ENCODE results near the gene TCF12.

TCF12 gene

DNA sequence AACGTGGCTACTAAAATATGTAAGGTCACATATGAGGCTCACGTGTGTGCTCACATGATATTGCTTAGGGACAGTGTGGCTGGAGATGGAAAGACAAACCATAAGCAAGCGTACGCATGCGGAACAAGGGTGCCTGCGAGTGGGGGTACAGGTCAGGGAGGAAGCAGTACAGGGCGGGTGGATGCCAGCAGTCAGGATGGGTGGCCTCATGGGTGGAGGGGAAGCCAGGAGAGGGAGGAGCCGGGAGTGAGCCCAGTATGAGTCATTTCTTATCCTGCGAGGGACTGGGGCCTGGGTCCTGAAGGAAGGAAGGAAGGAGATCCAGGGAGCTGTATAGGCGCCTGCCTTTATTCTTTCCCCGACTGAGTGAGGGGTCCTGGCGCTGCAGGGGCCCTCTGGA lies 415.8 kb downstream of the TCF12 start:
- no peak for ATAC-seq (ENCODE audit: low read depth)
- peaks cover 23% of the 10 kb centered on the region for H3K27me3 Mint-ChIP-seq
- H3K4me3 Mint-ChIP-seq: no peak overlapping the region
- peaks cover 5% of the 10 kb centered on the region for H3K4me1 Mint-ChIP-seq
- no peak for DNase-seq (ENCODE audit: low spot score in 2 of 2)
- no peak overlapping the region for H3K27ac Mint-ChIP-seq
- H3K9me3 Mint-ChIP-seq: no peaks in the 10 kb centered on the region
- H3K36me3 Mint-ChIP-seq: no peaks in the 10 kb centered on the region

DNA sequence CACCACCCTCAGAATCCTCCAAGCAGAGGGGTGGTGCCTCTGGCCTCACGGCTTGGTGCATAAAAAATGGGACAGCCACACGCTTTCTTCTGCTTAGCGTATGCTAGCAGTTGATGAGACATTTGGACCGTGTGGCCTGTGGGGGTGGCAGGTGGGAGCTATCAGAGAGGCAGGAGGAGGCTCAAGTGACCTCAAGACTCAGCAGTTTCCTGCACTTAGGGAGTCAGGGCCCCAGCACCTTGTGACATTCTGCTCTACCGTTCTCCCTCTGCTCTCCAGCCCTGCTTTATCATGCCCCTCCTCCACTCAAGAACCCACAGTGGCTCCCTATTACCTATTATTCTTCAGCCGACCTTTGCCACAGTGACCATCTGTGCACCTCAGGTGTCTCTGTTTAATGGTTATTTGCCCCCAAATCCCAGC lies 416.9 kb downstream of the TCF12 start:
- H3K9me3 Mint-ChIP-seq: no peaks in the 10 kb centered on the region
- no peak overlapping the region for H3K27ac Mint-ChIP-seq

DNA sequence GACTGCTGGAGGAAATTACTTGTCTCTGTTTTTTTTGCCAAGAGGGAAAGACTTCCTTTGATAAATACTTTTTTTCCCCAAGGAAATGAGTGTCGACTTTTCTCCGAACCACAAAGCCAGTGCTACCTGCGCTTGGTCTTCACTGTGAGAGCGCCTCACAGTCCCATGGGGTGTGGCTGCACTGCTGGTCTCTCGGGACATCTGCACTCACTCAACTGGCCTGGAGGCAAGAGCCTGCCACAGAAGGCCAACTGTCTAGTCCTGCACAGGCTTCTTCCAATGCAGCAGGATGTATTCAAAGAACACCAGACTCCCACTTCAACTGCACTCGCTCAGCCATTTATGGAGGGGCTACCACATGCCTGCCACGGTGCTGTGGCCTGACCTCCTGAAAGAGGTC lies 417.3 kb downstream of the TCF12 start:
- peaks cover 22% of the 10 kb centered on the region for H3K27me3 Mint-ChIP-seq
- no peak overlapping the region for H3K4me3 Mint-ChIP-seq
- no peaks in the 10 kb centered on the region for H3K9me3 Mint-ChIP-seq
- H3K4me1 Mint-ChIP-seq: no peaks in the 10 kb centered on the region
- no peak overlapping the region for H3K27ac Mint-ChIP-seq
- DNase-seq (ENCODE audit: low spot score in 2 of 2): no peak
- no peak for ATAC-seq (ENCODE audit: low read depth)
- no peaks in the 10 kb centered on the region for H3K36me3 Mint-ChIP-seq

More for the DNA sequence above, 416.9 kb downstream of the TCF12 start:
- Mint-ChIP-seq H3K4me1 (peaks cover 3% of the 10 kb centered on the region), H3K36me3 (no peaks in the 10 kb centered on the region), H3K27me3 (peaks cover 22% of the 10 kb centered on the region), H3K4me3 (no peak overlapping the region)
- DNase-seq (ENCODE audit: low spot score in 2 of 2) (no peak), ATAC-seq (ENCODE audit: low read depth) (no peak)

DNA sequence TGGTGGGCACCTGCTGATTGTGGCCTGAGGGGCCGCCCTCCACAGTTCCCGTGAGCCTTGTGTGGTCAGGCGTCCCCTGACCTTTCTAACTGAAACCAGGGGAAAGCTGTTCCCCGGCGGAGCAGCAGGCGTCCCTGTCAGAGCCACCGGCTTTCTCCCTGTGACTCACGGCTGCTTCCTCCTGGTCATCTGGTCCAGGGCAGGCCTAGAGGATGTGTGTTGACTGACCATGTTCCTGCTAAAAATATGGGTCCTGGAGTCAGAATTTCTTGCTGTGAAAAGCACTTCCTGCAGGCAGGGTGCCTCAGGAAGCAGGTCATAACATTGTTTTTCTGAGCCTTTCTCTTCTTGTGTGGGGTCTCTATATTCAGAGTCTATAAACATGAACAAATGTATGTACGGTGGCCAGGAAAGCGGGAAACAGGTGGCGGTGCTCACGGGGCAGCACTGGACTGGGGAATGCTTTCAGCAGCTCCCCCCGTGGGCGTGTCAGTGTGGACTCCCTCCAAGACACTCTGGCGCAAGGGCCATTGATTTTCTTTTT lies 419.5 kb downstream of the TCF12 start:
- peaks cover 17% of the 10 kb centered on the region for H3K27me3 Mint-ChIP-seq
- no peak overlapping the region for H3K4me3 Mint-ChIP-seq
- H3K9me3 Mint-ChIP-seq: no peaks in the 10 kb centered on the region
- no peak for ATAC-seq (ENCODE audit: low read depth)
- no peak overlapping the region for H3K27ac Mint-ChIP-seq
- H3K4me1 Mint-ChIP-seq: no peaks in the 10 kb centered on the region
- no peaks in the 10 kb centered on the region for H3K36me3 Mint-ChIP-seq
- no peak for DNase-seq (ENCODE audit: low spot score in 2 of 2)

DNA sequence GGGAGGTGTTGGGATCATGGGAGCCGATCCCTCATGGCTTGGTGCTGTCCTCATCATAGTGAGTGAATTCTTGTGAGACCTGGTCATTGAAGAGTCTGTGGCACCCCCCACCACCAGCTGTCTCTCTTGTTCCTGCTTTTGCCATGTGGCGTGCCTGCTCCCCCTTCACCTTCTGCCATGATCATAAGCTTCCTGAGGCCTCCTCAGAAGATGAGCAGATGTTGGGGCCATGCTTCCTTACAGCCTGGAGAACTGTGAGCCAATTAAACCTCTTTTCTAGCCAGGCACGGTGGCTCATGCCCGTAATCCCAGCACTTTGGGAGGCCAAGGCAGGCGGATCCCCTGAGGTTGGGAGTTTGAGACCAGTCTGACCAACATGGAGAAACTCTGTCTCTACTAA lies 420.9 kb downstream of the TCF12 start:
- peaks cover 13% of the 10 kb centered on the region for H3K27me3 Mint-ChIP-seq
- H3K27ac Mint-ChIP-seq: no peak overlapping the region

More for the DNA sequence above, 420.9 kb downstream of the TCF12 start:
- Mint-ChIP-seq H3K36me3 (no peaks in the 10 kb centered on the region), H3K4me1 (no peaks in the 10 kb centered on the region), H3K9me3 (no peaks in the 10 kb centered on the region), H3K4me3 (no peak overlapping the region)
- ATAC-seq (ENCODE audit: low read depth): no peak
- DNase-seq (ENCODE audit: low spot score in 2 of 2): no peak
